CD4-positive, alpha-beta T cell treated with Interferon gamma for 1 hour (primary cell): ENCODE results near the gene FAM149B1.

Experiments used
- DNase-seq: peaks from one replicate; pipeline ENCODE4 v3.0.0-alpha.2; 2020

The FAM149B1 gene

GRCh38 chr10:73289958-73290357 lies 122.0 kb downstream of the FAM149B1 start:
- no peak for DNase-seq

- DNase-seq: no peak
Observed at GRCh38 chr10:73293461-73293860, 125.5 kb downstream of the FAM149B1 start.
